Gastroesophageal sphincter (tissue), 4 donors: ENCODE results near the gene PAGE1. TPM values are rescaled to one million over a fixed set of nuclear protein-coding genes. Genes with fewer than 3 reads are reported as not detected.
"Not testable (repeated sequence)": the region's sequence is repeated elsewhere in the genome, so short reads cannot be mapped to it uniquely, and the experiment has no call there.

ENCODE experiments used
- ATAC-seq: fragments of 150-250 bp; one replicate; pipeline ENCODE4 v1.9.1; 2016; ENCODE audit warnings: mild to moderate bottlenecking, moderate library complexity
- H3K27ac ChIP-seq, 4 donors: fragments of 200-600 bp; sonication (generic) in 3 of 4; 1 replicate in 3 of 4; 2 replicates in 1 of 4; pipeline ENCODE4 v1.5.1; 2016 to 2019
- H3K27me3 ChIP-seq: fragments of 200-600 bp; sonication (generic); one replicate; pipeline ENCODE4 v1.5.1; 2019
- H3K36me3 ChIP-seq, 2 donors: fragments of 200-600 bp; sonication (generic); one replicate each; pipeline ENCODE4 v1.5.1; 2019; ENCODE audit warnings: control low read depth in 1 of 2
- H3K4me1 ChIP-seq, 3 donors: fragments of 200-600 bp; sonication (generic); 1 replicate in 2 of 3; 2 replicates in 1 of 3; pipeline ENCODE4 v1.5.1; 2016 to 2019; ENCODE audit warnings: control low read depth in 2 of 3
- H3K4me3 ChIP-seq, 2 donors: fragments of 200-600 bp; sonication (generic); one replicate each; pipeline ENCODE4 v1.5.1; 2019; ENCODE audit warnings: mild to moderate bottlenecking in 1 of 2, moderate library complexity in 1 of 2
- H3K9me3 ChIP-seq, 3 donors: fragments of 200-600 bp; sonication (generic); one replicate each; pipeline ENCODE4 v1.5.1; 2017 to 2019; ENCODE audit warnings: control low read depth in 2 of 3
- CTCF ChIP-seq, 4 experiments: fragments of 200-600 bp in 2 of 4; fragments of 450-650 bp in 2 of 4; sonication (generic) in 1 of 4; IDR thresholded peaks; one replicate each; pipeline ENCODE4 v1.5.1; 2017 to 2019; ENCODE audit warnings: antibody characterized with exemption in 4 of 4, mild to moderate bottlenecking in 2 of 4, moderate library complexity in 2 of 4
- EP300 ChIP-seq: sonication (generic); formaldehyde crosslinking; IDR thresholded peaks from one replicate; pipeline ENCODE4 v1.6.1; 2017; ENCODE audit warnings: antibody characterized with exemption, mild to moderate bottlenecking
- POLR2A ChIP-seq, 2 donors: fragments of 450-650 bp; IDR thresholded peaks; one replicate each; pipeline ENCODE4 v1.6.1; 2017; ENCODE audit warnings: antibody characterized with exemption in 2 of 2, mild to moderate bottlenecking in 2 of 2, moderate library complexity in 1 of 2
- POLR2AphosphoS5 ChIP-seq: sonication (generic); formaldehyde crosslinking; IDR thresholded peaks from one replicate; pipeline ENCODE4 v1.6.1; 2017; ENCODE audit warnings: antibody characterized with exemption
- WGBS, 2 donors: methylation state at CpG; one replicate each; pipeline ENCODE4 v1.1.5; 2018; ENCODE audit warnings: low coverage in 1 of 2; 5-methylcytosine and 5-hydroxymethylcytosine counted together
- total RNA-seq, 4 donors: library from RNA; depleted of rRNA; stranded (reverse); fragments of >200 nt; gene quantifications; one replicate each; pipeline ENCODE4 v1.1.0, GENCODE V29; 2016

Gene PAGE1
- not detected for total RNA-seq

- H3K36me3 ChIP-seq: no peaks in the 10 kb centered on the region
- H3K27ac ChIP-seq: no peak within 1 kb of the TSS
- ATAC-seq: no peak
- WGBS, 2 donors: 80% methylated on average over 1 of the region's 38 CpGs; no CpG with 5 or more reads in 1 of the 2 donors
- H3K4me3 ChIP-seq: no peak within 1 kb of the TSS
- H3K9me3 ChIP-seq: no peaks in the 10 kb centered on the region
- H3K27me3 ChIP-seq: no peaks in the 10 kb centered on the region
- H3K4me1 ChIP-seq: no peaks in the 10 kb centered on the region
- TF ChIP-seq POLR2AphosphoS5: no peak
- TF ChIP-seq POLR2A (IDR thresholded peaks at IDR 0.05): no peak
Observed at GRCh38 chrX:49695276-49696180, at the start of gene PAGE1. TSS of gene PAGE1 (minus strand) at chrX:49695984. CDS start at chrX:49694770, 1,214 bp downstream.

- WGBS, 2 donors: 80 to 100% methylated on average over 1 of the region's 1 CpG
- not testable (repeated sequence) for H3K27ac ChIP-seq
Observed at GRCh38 chrX:49741501-49741900, 45.7 kb upstream of the PAGE1 start.

GRCh38 chrX:49727847-49728246, 32.1 kb upstream of the PAGE1 start:
- Histone ChIP-seq H3K4me1 (no peaks in the 10 kb centered on the region), H3K4me3 (no peak overlapping the region), H3K27me3 (no peaks in the 10 kb centered on the region), H3K27ac (no peak overlapping the region), H3K36me3 (no peaks in the 10 kb centered on the region), H3K9me3 (no peaks in the 10 kb centered on the region)
- no peak for TF ChIP-seq POLR2AphosphoS5
- TF ChIP-seq CTCF (IDR thresholded peaks at IDR 0.05): no peak
- WGBS, 2 donors: 49% methylated on average over 4 of the region's 9 CpGs; no CpG with 5 or more reads in 1 of the 2 donors
- no peak for ATAC-seq

More at GRCh38 chrX:49741501-49741900, 45.7 kb upstream of the PAGE1 start:
- not testable (repeated sequence) for ATAC-seq, H3K9me3 ChIP-seq, H3K4me3 ChIP-seq, H3K36me3 ChIP-seq, H3K4me1 ChIP-seq, H3K27me3 ChIP-seq

- 93% methylated on average over 3 of the region's 5 CpGs; no CpG with 5 or more reads in 1 of the 2 donors for WGBS, 2 donors
- no peaks in the 10 kb centered on the region for H3K36me3 ChIP-seq
- H3K4me3 ChIP-seq: no peak overlapping the region
- H3K4me1 ChIP-seq: no peaks in the 10 kb centered on the region
- TF ChIP-seq POLR2AphosphoS5: no peak
- no peak for TF ChIP-seq POLR2A (IDR thresholded peaks at IDR 0.05)
- no peak for TF ChIP-seq CTCF (IDR thresholded peaks at IDR 0.05)
- no peak for TF ChIP-seq EP300
- H3K27ac ChIP-seq: no peak overlapping the region
- ATAC-seq: no peak
- H3K27me3 ChIP-seq: no peaks in the 10 kb centered on the region
- H3K9me3 ChIP-seq: no peaks in the 10 kb centered on the region
Observed at GRCh38 chrX:49726966-49727365, 31.2 kb upstream of the PAGE1 start.

GRCh38 chrX:49725923-49726904, 30.4 kb upstream of the PAGE1 start:
- no peaks in the 10 kb centered on the region for H3K36me3 ChIP-seq
- no peaks in the 10 kb centered on the region for H3K27me3 ChIP-seq
- H3K27ac ChIP-seq: no peak overlapping the region
- H3K4me1 ChIP-seq: no peaks in the 10 kb centered on the region
- ATAC-seq: no peak
- no peaks in the 10 kb centered on the region for H3K9me3 ChIP-seq
- WGBS, 2 donors: 81 to 100% methylated on average over 1 to 3 of the region's 12 CpGs
- TF ChIP-seq EP300 (no peak), POLR2A (IDR thresholded peaks at IDR 0.05) (no peak)
- H3K4me3 ChIP-seq: no peak overlapping the region

GRCh38 chrX:49725401-49725800, 29.6 kb upstream of the PAGE1 start:
- no peak for ATAC-seq
- no peaks in the 10 kb centered on the region for H3K27me3 ChIP-seq
- no peak for TF ChIP-seq POLR2AphosphoS5
- TF ChIP-seq CTCF (IDR thresholded peaks at IDR 0.05): no peak
- no peak for TF ChIP-seq EP300
- no peak for TF ChIP-seq POLR2A (IDR thresholded peaks at IDR 0.05)
- 47 to 67% methylated on average over 2 of the region's 3 CpGs for WGBS, 2 donors
- no peak overlapping the region for H3K4me3 ChIP-seq
- H3K27ac ChIP-seq: no peak overlapping the region
- H3K36me3 ChIP-seq: no peaks in the 10 kb centered on the region
- no peaks in the 10 kb centered on the region for H3K4me1 ChIP-seq
- no peaks in the 10 kb centered on the region for H3K9me3 ChIP-seq

- not testable (repeated sequence) for ATAC-seq, H3K9me3 ChIP-seq, H3K4me3 ChIP-seq, H3K27ac ChIP-seq, H3K4me1 ChIP-seq, H3K36me3 ChIP-seq, H3K27me3 ChIP-seq
- 52 to 65% methylated on average over 2 of the region's 2 CpGs for WGBS, 2 donors
Observed at GRCh38 chrX:49720106-49720505, 24.3 kb upstream of the PAGE1 start.
